ENCODE data around the gene CLASP1. TPM values are rescaled to one million over a fixed set of nuclear protein-coding genes. Genes with fewer than 3 reads are reported as not detected.

Gene CLASP1
- total RNA-seq, 1 experiment from 2014 or later: 45.9 TPM

GRCh38 chr2:121408641-121409040, 240.6 kb downstream of the CLASP1 start:
- no peak overlapping the region for H2AFZ ChIP-seq (ENCODE audit: low read length)
- no peak overlapping the region for H3K27ac ChIP-seq (ENCODE audit: insufficient read length, low read depth, low read length)
- H3K79me1 ChIP-seq (ENCODE audit: insufficient read depth, low read depth, low read length, poor library complexity, severe bottlenecking): no peaks in the 10 kb centered on the region
- H2BK12ac ChIP-seq (ENCODE audit: insufficient read length, low read depth, low read length): no peak overlapping the region
- no peak for TF ChIP-seq CTCF (conservative IDR thresholded peaks at IDR 0.05)
- no peak overlapping the region for H3T11ph ChIP-seq (ENCODE audit: low read length)
- no peak overlapping the region for H3K27ac Mint-ChIP-seq
- no peaks in the 10 kb centered on the region for H3K27me3 Mint-ChIP-seq (ENCODE audit: low read depth)
- no peaks in the 10 kb centered on the region for H3K9me3 ChIP-seq (ENCODE audit: control insufficient read depth, low read depth, low read length)
- no peak overlapping the region for H3K18ac ChIP-seq (ENCODE audit: insufficient read length, low read depth, low read length)
- H2BK5ac ChIP-seq (ENCODE audit: insufficient read length, low read length): no peak overlapping the region
- H3K9me3 Mint-ChIP-seq: no peaks in the 10 kb centered on the region
- no peak overlapping the region for H3K14ac ChIP-seq (ENCODE audit: insufficient read depth, low read length)
- no peak overlapping the region for H2BK15ac ChIP-seq (ENCODE audit: low read depth, low read length)
- no peak overlapping the region for H3K56ac ChIP-seq (ENCODE audit: insufficient read length, low read depth, low read length)
- no peak overlapping the region for H2AK5ac ChIP-seq (ENCODE audit: insufficient read length, low read length)
- H3K27me3 ChIP-seq (ENCODE audit: insufficient read depth, low read length): no peaks in the 10 kb centered on the region
- no peak overlapping the region for H3K23ac ChIP-seq (ENCODE audit: insufficient read length, low read depth, low read length)
- no peak for DNase-seq
- no peak overlapping the region for H2BK20ac ChIP-seq (ENCODE audit: low read depth, low read length, poor library complexity, severe bottlenecking)
- no peak overlapping the region for H3K9ac ChIP-seq (ENCODE audit: extremely low read depth, insufficient read length, low read length)
- H4K20me1 ChIP-seq (ENCODE audit: control insufficient read depth, insufficient read depth, insufficient read length): no peaks in the 10 kb centered on the region
- H3K4me1 ChIP-seq (ENCODE audit: insufficient read depth, low read length): no peaks in the 10 kb centered on the region
- no peak overlapping the region for H3K4ac ChIP-seq (ENCODE audit: low read depth, low read length)
- WGBS (ENCODE audit: extremely low coverage, insufficient read length, low lambda C conversion rate): no CpG with 5 or more reads among the region's 3 CpGs
- no peak overlapping the region; a peak in 1 of 5 replicates for H3K4me3 Mint-ChIP-seq
- no peak overlapping the region for H3K4me2 ChIP-seq (ENCODE audit: insufficient read depth, insufficient read length, low read length)
- no peak overlapping the region for H4K5ac ChIP-seq (ENCODE audit: insufficient read length, low read depth, low read length)
- H3K36me3 Mint-ChIP-seq (ENCODE audit: insufficient read depth in 1 of 3, low read depth in 3 of 3): peaks cover 3 to 34% (median 30%) of the 10 kb centered on the region in 3 experiments; a peak in 6 of 7 replicates
- H3K4me1 Mint-ChIP-seq: peaks cover 0 to 5% of the 10 kb centered on the region in 2 experiments; a peak in 2 of 4 replicates
- no peak overlapping the region for H4K91ac ChIP-seq (ENCODE audit: insufficient read length, low read depth, low read length)
- H3K23me2 ChIP-seq (ENCODE audit: insufficient read length, low read depth, low read length, poor library complexity, severe bottlenecking): no peaks in the 10 kb centered on the region
- no peak overlapping the region for H4K8ac ChIP-seq (replicated peaks; ENCODE audit: insufficient read length, low read depth, low read length)
- H2BK120ac ChIP-seq (ENCODE audit: low read depth, low read length, poor library complexity, severe bottlenecking): no peak overlapping the region
- H3K79me2 ChIP-seq (ENCODE audit: insufficient read depth, low read length): no peaks in the 10 kb centered on the region

All from H9 (cell line).